ENCODE results near the gene LRRC4B.

DNA sequence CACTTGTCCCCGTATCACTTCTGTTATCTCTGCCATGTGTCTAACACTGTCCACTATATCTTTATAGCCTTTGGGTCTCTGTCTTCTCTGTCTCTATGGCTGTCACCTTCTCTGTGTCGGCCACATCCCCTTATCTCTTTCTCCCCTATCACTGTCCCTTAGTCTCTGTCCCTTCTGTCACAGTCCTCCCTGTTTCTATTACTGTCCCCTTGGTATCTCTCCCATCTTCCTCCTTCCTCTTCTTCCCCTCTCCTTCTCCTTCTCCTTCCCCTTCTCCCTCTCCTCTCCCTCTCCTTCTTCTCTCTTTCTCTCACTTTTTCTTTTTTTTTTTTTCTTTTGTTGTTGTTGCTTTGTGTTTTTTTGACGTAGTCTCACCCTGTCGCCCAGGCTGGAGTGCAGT lies 34.7 kb upstream of the LRRC4B start:
- TF ChIP-seq, protein P1, sequence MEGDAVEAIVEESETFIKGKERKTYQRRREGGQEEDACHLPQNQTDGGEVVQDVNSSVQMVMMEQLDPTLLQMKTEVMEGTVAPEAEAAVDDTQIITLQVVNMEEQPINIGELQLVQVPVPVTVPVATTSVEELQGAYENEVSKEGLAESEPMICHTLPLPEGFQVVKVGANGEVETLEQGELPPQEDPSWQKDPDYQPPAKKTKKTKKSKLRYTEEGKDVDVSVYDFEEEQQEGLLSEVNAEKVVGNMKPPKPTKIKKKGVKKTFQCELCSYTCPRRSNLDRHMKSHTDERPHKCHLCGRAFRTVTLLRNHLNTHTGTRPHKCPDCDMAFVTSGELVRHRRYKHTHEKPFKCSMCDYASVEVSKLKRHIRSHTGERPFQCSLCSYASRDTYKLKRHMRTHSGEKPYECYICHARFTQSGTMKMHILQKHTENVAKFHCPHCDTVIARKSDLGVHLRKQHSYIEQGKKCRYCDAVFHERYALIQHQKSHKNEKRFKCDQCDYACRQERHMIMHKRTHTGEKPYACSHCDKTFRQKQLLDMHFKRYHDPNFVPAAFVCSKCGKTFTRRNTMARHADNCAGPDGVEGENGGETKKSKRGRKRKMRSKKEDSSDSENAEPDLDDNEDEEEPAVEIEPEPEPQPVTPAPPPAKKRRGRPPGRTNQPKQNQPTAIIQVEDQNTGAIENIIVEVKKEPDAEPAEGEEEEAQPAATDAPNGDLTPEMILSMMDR (conservative IDR thresholded peaks at IDR 0.05) = no peak
- no peak for TF ChIP-seq ZFX (IDR thresholded peaks at IDR 0.05)

Measured in C4-2B (cell line).